K562 (cell line): ENCODE data around the gene ELOB. TPM values are rescaled to one million over a fixed set of nuclear protein-coding genes. Genes with fewer than 3 reads are reported as not detected.
A peak's percentile ranks its signal among the peaks of the same experiment; 100 is the strongest.

Experiments used
- ARID4B ChIP-seq: sonication (generic); formaldehyde crosslinking; IDR thresholded peaks from 2 replicates; pipeline ENCODE4 v1.8.0; 2022; ENCODE audit warnings: mild to moderate bottlenecking, missing genetic modification reagents
- CREB1 ChIP-seq, 2 experiments: sonication (generic) in 1 of 2; formaldehyde crosslinking in 1 of 2; IDR thresholded peaks; 2 replicates each; pipeline versions ENCODE4 v1.6.1 to v1.8.0; 2012 to 2022; ENCODE audit warnings: inconsistent platforms in 1 of 2, mild to moderate bottlenecking in 1 of 2, missing genetic modification reagents in 1 of 2, moderate library complexity in 1 of 2
- ETV5 ChIP-seq: sonication (generic); formaldehyde crosslinking; IDR thresholded peaks from 2 replicates; pipeline ENCODE4 v1.4.0; 2020; ENCODE audit warnings: low read depth, mild to moderate bottlenecking, missing genetic modification reagents
- HMG20A ChIP-seq: fragments of 450-650 bp; formaldehyde crosslinking; conservative IDR thresholded peaks from 2 replicates; pipeline ENCODE4 v1.4.0; 2020; ENCODE audit warnings: mild to moderate bottlenecking, mixed read lengths
- OTX1 ChIP-seq: fragments of 450-650 bp; formaldehyde crosslinking; IDR thresholded peaks from 2 replicates; pipeline ENCODE4 v1.4.0; 2022; ENCODE audit warnings: mild to moderate bottlenecking
- PREB ChIP-seq: sonication (generic); formaldehyde crosslinking; IDR thresholded peaks from 2 replicates; pipeline ENCODE4 v1.8.1; 2023; ENCODE audit warnings: mild to moderate bottlenecking, missing genetic modification reagents
- RREB1 ChIP-seq: fragments of 250-450 bp; sonication (Bioruptor Pico); IDR thresholded peaks from 2 replicates; pipeline ENCODE4 v1.4.0; 2020
- ZNF592 ChIP-seq: fragments of 450-650 bp; IDR thresholded peaks from 2 replicates; pipeline ENCODE4 v1.6.1; 2017; ENCODE audit warnings: antibody characterized with exemption, mild to moderate bottlenecking
- polyA plus RNA-seq, 8 experiments: library from polyadenylated mRNA; depleted of rRNA in 4 of 8; stranded (reverse) in 5 of 8; unstranded in 3 of 8; fragments of >200 nt; fragmentation: Nextera tagmentation in 2 of 8; fragmentation: Illumina TruSeq in 1 of 8; extraction: Ambion mirVana in 2 of 8; extraction: Trizol in 1 of 8; gene quantifications; 2 replicates each; pipeline versions ENCODE4 v1.2.1 to v1.2.3, GENCODE V29; 2011 to 2014; ENCODE audit warnings: inconsistent platforms in 1 of 8, missing spikeins in 1 of 8
- total RNA-seq, 7 experiments: library from RNA; depleted of rRNA in 6 of 7; stranded (reverse); fragments of >200 nt in 6 of 7; fragmentation: Illumina TruSeq in 2 of 7; extraction: Trizol in 2 of 7; gene quantifications; 2 replicates each; pipeline versions ENCODE4 v1.2.1 to v1.2.3, GENCODE V29; 2011 to 2021; ENCODE audit warnings: low replicate concordance in 1 of 7

The ELOB gene
- total and polyA plus RNA-seq, 9 of the 15 experiments (the other 6 are each of a cell fraction or from before 2014, with no cell fraction given), result 63.2 to 791 (median 237) TPM

GRCh38 chr16:2777231-2777902 lies at the start of gene ELOB (continued):
- TF ChIP-seq ZNF592, result peak; percentile 43
- TF ChIP-seq HMG20A, result 0 out of 2 replicates have a peak, but pooled peaks have one; percentile 30
- peak; percentile 52; the same call in 1 of the 2 replicates for TF ChIP-seq RREB1 (CRISPR knock-in tag)
- no peak for TF ChIP-seq CREB1 (IDR thresholded peaks at IDR 0.05)
- TF ChIP-seq CREB1 (CRISPR knock-in tag; IDR thresholded peaks at IDR 0.05), result peak; percentile 45
- 0 out of 2 replicates have a peak, but pooled peaks have one; percentile 64 for TF ChIP-seq PREB
- TF ChIP-seq ETV5 (CRISPR knock-in tag), result peak; percentile 42; the same call in 1 of the 2 replicates
- peak; percentile 89 for TF ChIP-seq OTX1 (CRISPR knock-in tag)
- TF ChIP-seq ARID4B (CRISPR knock-in tag), result peak; percentile 59; the same call in 1 of the 2 replicates
